HL-60 (cell line): ENCODE measurements around the gene APBB2.

ENCODE experiments used
- GABPA ChIP-seq: IDR thresholded peaks from 2 replicates; pipeline ENCODE4 v1.6.1; 2012; ENCODE audit warnings: low read depth
- POLR2AphosphoS5 ChIP-seq: IDR thresholded peaks from 2 replicates; pipeline ENCODE4 v1.6.1; 2012; ENCODE audit warnings: low read depth
- TF ChIP-seq, protein P1 (sequence below): IDR thresholded peaks from one replicate; pipeline ENCODE4 v1.5.1; 2011; ENCODE audit warnings: low read length, control low read depth, inconsistent platforms; ENCODE audit not compliant: insufficient read depth

DNA sequence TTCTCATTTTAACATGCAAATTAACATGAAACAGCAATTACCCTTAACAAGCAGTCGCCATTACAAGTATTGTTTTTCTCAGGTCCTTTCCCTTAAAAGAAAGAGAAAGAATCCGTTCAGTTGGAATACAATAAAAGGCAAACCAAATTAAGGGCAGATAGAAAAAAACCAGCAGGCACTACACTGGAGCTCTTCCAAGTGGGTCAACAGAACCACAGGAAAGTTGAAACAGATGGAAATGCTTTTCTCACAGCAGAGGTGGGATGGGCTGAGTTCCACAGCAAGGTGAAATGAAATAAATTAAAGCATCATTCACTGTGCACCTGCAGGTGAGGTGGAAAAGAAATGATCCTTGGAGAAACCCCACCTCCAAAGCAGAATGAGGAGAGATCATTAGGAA is 102.6 kb downstream of the APBB2 start:
- TF ChIP-seq, protein P1, sequence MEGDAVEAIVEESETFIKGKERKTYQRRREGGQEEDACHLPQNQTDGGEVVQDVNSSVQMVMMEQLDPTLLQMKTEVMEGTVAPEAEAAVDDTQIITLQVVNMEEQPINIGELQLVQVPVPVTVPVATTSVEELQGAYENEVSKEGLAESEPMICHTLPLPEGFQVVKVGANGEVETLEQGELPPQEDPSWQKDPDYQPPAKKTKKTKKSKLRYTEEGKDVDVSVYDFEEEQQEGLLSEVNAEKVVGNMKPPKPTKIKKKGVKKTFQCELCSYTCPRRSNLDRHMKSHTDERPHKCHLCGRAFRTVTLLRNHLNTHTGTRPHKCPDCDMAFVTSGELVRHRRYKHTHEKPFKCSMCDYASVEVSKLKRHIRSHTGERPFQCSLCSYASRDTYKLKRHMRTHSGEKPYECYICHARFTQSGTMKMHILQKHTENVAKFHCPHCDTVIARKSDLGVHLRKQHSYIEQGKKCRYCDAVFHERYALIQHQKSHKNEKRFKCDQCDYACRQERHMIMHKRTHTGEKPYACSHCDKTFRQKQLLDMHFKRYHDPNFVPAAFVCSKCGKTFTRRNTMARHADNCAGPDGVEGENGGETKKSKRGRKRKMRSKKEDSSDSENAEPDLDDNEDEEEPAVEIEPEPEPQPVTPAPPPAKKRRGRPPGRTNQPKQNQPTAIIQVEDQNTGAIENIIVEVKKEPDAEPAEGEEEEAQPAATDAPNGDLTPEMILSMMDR, result no peak
- no peak for TF ChIP-seq GABPA
- no peak for TF ChIP-seq POLR2AphosphoS5
